Measurements from ENCODE around the gene TIPRL. TPM values are rescaled to one million over a fixed set of nuclear protein-coding genes. Genes with fewer than 3 reads are reported as not detected.
"Not testable (repeated sequence)": the region's sequence is repeated elsewhere in the genome, so short reads cannot be mapped to it uniquely, and the experiment has no call there.

TIPRL gene
- total RNA-seq, 4 donors from 2014 or later: 19.3 to 25.7 (median 21.7) TPM

- intact Hi-C loops (cut with DNase I): no loop called here
- Histone ChIP-seq H3K36me3 (peaks cover 14 to 27% of the 10 kb centered on the region in 2 donors), H3K4me3 (replicated peaks in 1 of 3) (no peak overlapping the region), H3K4me1 (no peaks in the 10 kb centered on the region), H3K9me3 (no peaks in the 10 kb centered on the region), H3K27me3 (no peaks in the 10 kb centered on the region), H3K27ac (no peak overlapping the region)
- no peak for DNase-seq
- no peak for TF ChIP-seq CTCF (IDR thresholded peaks at IDR 0.05)
- no peak for TF ChIP-seq POLR2A (IDR thresholded peaks at IDR 0.05)
- WGBS, 2 donors: 99% methylated on average over 4 of the region's 4 CpGs
These were observed 16.7 kb downstream of the TIPRL start for GRCh38 chr1:168195199-168196135.

DNA sequence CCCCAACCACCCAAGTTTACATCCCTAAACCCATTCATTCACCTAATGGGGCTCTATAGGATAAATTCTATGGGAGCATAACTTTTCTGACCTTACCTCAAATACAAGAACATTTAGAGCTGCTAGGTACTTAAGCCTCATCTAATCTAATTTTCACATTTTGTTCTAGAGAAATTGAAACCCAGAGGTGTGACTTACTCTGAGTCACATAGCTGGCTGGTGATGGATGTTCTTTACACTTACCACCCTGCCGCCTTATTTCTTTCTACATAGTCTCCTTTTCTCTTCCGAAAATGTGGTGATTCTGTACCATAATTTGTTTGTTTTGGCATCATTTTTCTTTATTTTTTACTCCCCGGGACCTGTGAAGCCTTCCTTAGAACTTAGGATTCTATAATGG is 20.3 kb downstream of the TIPRL start:
- Histone ChIP-seq H3K36me3 (peaks cover 8 to 27% of the 10 kb centered on the region in 2 donors), H3K27me3 (no peaks in the 10 kb centered on the region), H3K4me3 (replicated peaks in 1 of 3) (no peak overlapping the region), H3K9me3 (no peaks in the 10 kb centered on the region), H3K4me1 (no peaks in the 10 kb centered on the region), H3K27ac (no peak overlapping the region)
- DNase-seq: no peak
- 60 to 62% methylated on average over 3 of the region's 3 CpGs for WGBS, 2 donors
- no peak for TF ChIP-seq POLR2A (IDR thresholded peaks at IDR 0.05)
- TF ChIP-seq CTCF (IDR thresholded peaks at IDR 0.05): no peak
- intact Hi-C loops (cut with DNase I): no loop called here

GRCh38 chr1:168202941-168203654 is 24.3 kb downstream of the TIPRL start:
- intact Hi-C loops (cut with DNase I): no loop called here
- H3K4me3 ChIP-seq (replicated peaks in 1 of 3): no peak overlapping the region
- 86 to 87% methylated on average over 1 of the region's 1 CpG for WGBS, 2 donors
- no peaks in the 10 kb centered on the region for H3K9me3 ChIP-seq
- H3K27ac ChIP-seq: no peak overlapping the region
- no peaks in the 10 kb centered on the region for H3K4me1 ChIP-seq
- DNase-seq: no peak
- no peak for TF ChIP-seq POLR2A (IDR thresholded peaks at IDR 0.05)
- TF ChIP-seq CTCF (IDR thresholded peaks at IDR 0.05): no peak
- H3K27me3 ChIP-seq: no peaks in the 10 kb centered on the region
- peaks cover 0 to 16% of the 10 kb centered on the region in 2 donors for H3K36me3 ChIP-seq

DNA sequence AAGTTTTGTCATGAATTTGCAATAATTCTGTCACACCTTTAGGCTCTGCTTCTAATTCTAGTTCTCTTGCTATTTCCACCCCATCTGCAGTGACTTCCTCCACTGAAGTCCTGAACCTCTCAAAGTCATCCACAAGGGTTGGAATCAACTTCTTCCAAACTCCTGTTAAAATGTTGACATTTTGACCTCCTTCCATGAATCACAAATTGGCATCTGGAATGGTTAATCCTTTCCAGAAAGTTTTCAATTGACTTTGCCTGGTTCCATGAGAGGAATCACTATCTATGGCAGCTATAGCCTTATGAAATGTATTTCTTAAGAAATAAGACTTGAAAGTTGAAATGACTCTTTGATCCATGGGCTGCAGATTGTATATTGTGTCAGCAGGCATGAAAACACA is 27.3 kb downstream of the TIPRL start:
- no peaks in the 10 kb centered on the region for H3K9me3 ChIP-seq
- DNase-seq: no peak
- TF ChIP-seq POLR2A (IDR thresholded peaks at IDR 0.05): no peak
- TF ChIP-seq CTCF (IDR thresholded peaks at IDR 0.05): no peak
- H3K4me1 ChIP-seq: no peaks in the 10 kb centered on the region
- H3K27me3 ChIP-seq: no peaks in the 10 kb centered on the region
- no peak overlapping the region for H3K4me3 ChIP-seq (replicated peaks in 1 of 3)
- no peak overlapping the region for H3K27ac ChIP-seq
- intact Hi-C loops (cut with DNase I): no loop called here
- no peaks in the 10 kb centered on the region for H3K36me3 ChIP-seq

- H3K4me3 ChIP-seq (replicated peaks in 1 of 3); H3K27me3 ChIP-seq; intact Hi-C loops (cut with DNase I); H3K27ac ChIP-seq; H3K4me1 ChIP-seq; H3K9me3 ChIP-seq; DNase-seq; H3K36me3 ChIP-seq: not testable (repeated sequence)
- 94% methylated on average over 14 of the region's 34 CpGs; no CpG with 5 or more reads in 1 of the 2 donors for WGBS, 2 donors
These were observed 28.9 kb downstream of the TIPRL start for GRCh38 chr1:168207673-168208072.

Measured in thyroid gland (tissue), 4 donors.